Keratinocyte (primary cell): ENCODE results near the gene ARSK. TPM values are rescaled to one million over a fixed set of nuclear protein-coding genes. Genes with fewer than 3 reads are reported as not detected.

ENCODE experiments used
- DNase-seq: peaks from one replicate; pipeline ENCODE4 v3.0.0-alpha.2; 2011; ENCODE audit warnings: low read depth, missing footprints, low spot score
- FAIRE-seq: peaks from 2 replicates; lab custom pipeline; 2011; peaks lifted over from hg19 to GRCh38; lab: Jason Lieb, UNC
- H2AFZ ChIP-seq: 2 replicates; pipeline ENCODE4 v1.6.0; 2012; ENCODE audit warnings: low read length, control low read depth, inconsistent platforms; ENCODE audit not compliant: control insufficient read depth
- H3K27ac ChIP-seq: 2 replicates; pipeline ENCODE4 v1.5.1; 2011; ENCODE audit warnings: low read length; ENCODE audit not compliant: control insufficient read depth, insufficient read depth
- H3K27me3 ChIP-seq: 3 replicates; pipeline ENCODE4 v1.6.0; 2011; ENCODE audit warnings: low read length; ENCODE audit not compliant: control insufficient read depth, insufficient read depth; ENCODE audit errors: extremely low read depth
- H3K36me3 ChIP-seq, 2 experiments: 2 replicates in 1 of 2; 3 replicates in 1 of 2; pipeline ENCODE4 v1.5.1; 2011; ENCODE audit warnings: low read length in 2 of 2, mild to moderate bottlenecking in 1 of 2; ENCODE audit not compliant: control insufficient read depth in 2 of 2, insufficient read depth in 2 of 2; ENCODE audit errors: extremely low read depth in 1 of 2
- H3K4me1 ChIP-seq: 3 replicates; pipeline ENCODE4 v1.5.1; 2011; ENCODE audit warnings: low read length; ENCODE audit not compliant: control insufficient read depth, insufficient read depth; ENCODE audit errors: extremely low read depth
- H3K4me2 ChIP-seq: 3 replicates; pipeline ENCODE4 v1.6.0; 2011; ENCODE audit warnings: low read depth, low read length; ENCODE audit not compliant: control insufficient read depth, insufficient read depth; ENCODE audit errors: extremely low read depth
- H3K4me3 ChIP-seq, 3 experiments: fragments of 200-600 bp in 1 of 3; sonication (generic) in 1 of 3; 2 replicates in 2 of 3; 3 replicates in 1 of 3; pipeline ENCODE4 v1.5.1; 2011 to 2016; ENCODE audit warnings: low read length in 3 of 3, mild to moderate bottlenecking in 3 of 3, control low read depth in 2 of 3, inconsistent platforms in 1 of 3, low read depth in 1 of 3, mixed read lengths in 1 of 3, mixed run types in 1 of 3, moderate library complexity in 1 of 3; ENCODE audit not compliant: control insufficient read depth in 2 of 3, insufficient read depth in 2 of 3; ENCODE audit errors: extremely low read depth in 1 of 3
- H3K79me2 ChIP-seq: 2 replicates; pipeline ENCODE4 v1.6.0; 2012; ENCODE audit warnings: low read length; ENCODE audit not compliant: control insufficient read depth, insufficient read depth
- H3K9ac ChIP-seq: 3 replicates; pipeline ENCODE4 v1.6.0; 2011; ENCODE audit warnings: low read length; ENCODE audit not compliant: control insufficient read depth, insufficient read depth; ENCODE audit errors: extremely low read depth
- H3K9me1 ChIP-seq: 3 replicates; pipeline ENCODE4 v1.6.0; 2011; ENCODE audit warnings: low read length; ENCODE audit not compliant: control insufficient read depth, insufficient read depth; ENCODE audit errors: extremely low read depth
- H3K9me3 ChIP-seq: 2 replicates; pipeline ENCODE4 v1.5.1; 2012; ENCODE audit warnings: low read depth, low read length; ENCODE audit not compliant: control insufficient read depth
- H4K20me1 ChIP-seq: 3 replicates; pipeline ENCODE4 v1.6.0; 2011; ENCODE audit warnings: low read length; ENCODE audit not compliant: control insufficient read depth, insufficient read depth; ENCODE audit errors: extremely low read depth
- EZH2 ChIP-seq: IDR thresholded peaks from one replicate; pipeline ENCODE4 v1.6.1; 2012; ENCODE audit warnings: inconsistent platforms, mild to moderate bottlenecking, low read length, moderate library complexity
- dilution Hi-C: fragments of 300-500 bp; cut with MboI; formaldehyde crosslinking; loops from one replicate; pipeline ENCODE4 v1.7.0; 2020; ENCODE audit warnings: low sequenced_read_pairs; ENCODE audit not compliant: extremely low pct_ligation_motif_present
- polyA plus RNA-seq, 5 experiments: library from polyadenylated mRNA; depleted of rRNA in 3 of 5; stranded (reverse) in 3 of 5; stranded (forward) in 1 of 5; unstranded in 1 of 5; fragments of >200 nt; gene quantifications; 1 replicate in 1 of 5; 2 replicates in 3 of 5; 3 replicates in 1 of 5; pipeline versions ENCODE4 v1.2.1 to v1.2.3, GENCODE V29; 2011 to 2012; ENCODE audit warnings: missing spikeins in 2 of 5, low read depth in 1 of 5, low replicate concordance in 1 of 5
- TF ChIP-seq, protein P1 (sequence below), 3 experiments: IDR thresholded peaks in 1 of 3; conservative IDR thresholded peaks in 1 of 3; optimal IDR thresholded peaks in 1 of 3; 2 replicates in 2 of 3; 3 replicates in 1 of 3; pipeline versions ENCODE3 to v1.5.1; 2011; ENCODE audit warnings: low read length in 3 of 3, mild to moderate bottlenecking in 3 of 3, moderate library complexity in 2 of 3, control low read depth in 1 of 3, inconsistent platforms in 1 of 3; ENCODE audit not compliant: insufficient read depth in 2 of 3; ENCODE audit errors: extremely low read depth in 1 of 3

Gene ARSK
- polyA plus RNA-seq, 1 donor (not counting 4 experiments of a cell fraction or from before 2014, with no cell fraction given), result 9.3 TPM

- Histone ChIP-seq H4K20me1 (no peaks in the 10 kb centered on the region), H3K4me2 (no peak overlapping the region), H3K36me3 (no peaks in the 10 kb centered on the region), H3K9me1 (no peaks in the 10 kb centered on the region), H3K27ac (no peak overlapping the region), H3K4me1 (peaks cover 12% of the 10 kb centered on the region), H3K9ac (no peak overlapping the region), H3K4me3 (no peak overlapping the region), H3K79me2 (no peaks in the 10 kb centered on the region), H3K27me3 (peaks cover 9% of the 10 kb centered on the region), H2AFZ (no peak overlapping the region), H3K9me3 (no peaks in the 10 kb centered on the region)
- TF ChIP-seq, protein P1, sequence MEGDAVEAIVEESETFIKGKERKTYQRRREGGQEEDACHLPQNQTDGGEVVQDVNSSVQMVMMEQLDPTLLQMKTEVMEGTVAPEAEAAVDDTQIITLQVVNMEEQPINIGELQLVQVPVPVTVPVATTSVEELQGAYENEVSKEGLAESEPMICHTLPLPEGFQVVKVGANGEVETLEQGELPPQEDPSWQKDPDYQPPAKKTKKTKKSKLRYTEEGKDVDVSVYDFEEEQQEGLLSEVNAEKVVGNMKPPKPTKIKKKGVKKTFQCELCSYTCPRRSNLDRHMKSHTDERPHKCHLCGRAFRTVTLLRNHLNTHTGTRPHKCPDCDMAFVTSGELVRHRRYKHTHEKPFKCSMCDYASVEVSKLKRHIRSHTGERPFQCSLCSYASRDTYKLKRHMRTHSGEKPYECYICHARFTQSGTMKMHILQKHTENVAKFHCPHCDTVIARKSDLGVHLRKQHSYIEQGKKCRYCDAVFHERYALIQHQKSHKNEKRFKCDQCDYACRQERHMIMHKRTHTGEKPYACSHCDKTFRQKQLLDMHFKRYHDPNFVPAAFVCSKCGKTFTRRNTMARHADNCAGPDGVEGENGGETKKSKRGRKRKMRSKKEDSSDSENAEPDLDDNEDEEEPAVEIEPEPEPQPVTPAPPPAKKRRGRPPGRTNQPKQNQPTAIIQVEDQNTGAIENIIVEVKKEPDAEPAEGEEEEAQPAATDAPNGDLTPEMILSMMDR (optimal IDR thresholded peaks at IDR 0.05 in 1 of 3, IDR thresholded peaks at IDR 0.05 in 1 of 3, conservative IDR thresholded peaks at IDR 0.05 in 1 of 3; ENCODE audit: extremely low read depth in 1 of 3, insufficient read depth in 2 of 3, low read length in 3 of 3), result no peak
- TF ChIP-seq EZH2, result no peak
- FAIRE-seq (no peak), DNase-seq (no peak)
- dilution Hi-C loops, result no loop called here
Observed at GRCh38 chr5:95623706-95624105, 68.8 kb downstream of the ARSK start.

GRCh38 chr5:95624368-95624767, 69.5 kb downstream of the ARSK start:
- FAIRE-seq (no peak), DNase-seq (no peak)
- Histone ChIP-seq H3K4me2 (no peak overlapping the region), H3K36me3 (no peaks in the 10 kb centered on the region), H3K9ac (no peak overlapping the region), H3K27me3 (peaks cover 9% of the 10 kb centered on the region), H3K4me1 (peaks cover 10% of the 10 kb centered on the region), H3K79me2 (no peaks in the 10 kb centered on the region), H3K9me3 (no peaks in the 10 kb centered on the region), H3K27ac (no peak overlapping the region), H3K4me3 (no peak overlapping the region), H4K20me1 (no peaks in the 10 kb centered on the region), H2AFZ (no peak overlapping the region), H3K9me1 (no peaks in the 10 kb centered on the region)
- dilution Hi-C loops, result no loop called here
- TF ChIP-seq, protein P1 (optimal IDR thresholded peaks at IDR 0.05 in 1 of 3, IDR thresholded peaks at IDR 0.05 in 1 of 3, conservative IDR thresholded peaks at IDR 0.05 in 1 of 3; ENCODE audit: extremely low read depth in 1 of 3, insufficient read depth in 2 of 3, low read length in 3 of 3), result no peak
- no peak for TF ChIP-seq EZH2
